Hepatic stellate cell (primary cell): ENCODE measurements around the gene LIG1.
"Not testable (repeated sequence)": the region's sequence is repeated elsewhere in the genome, so short reads cannot be mapped to it uniquely, and the experiment has no call there.

Experiments
- DNase-seq: peaks from one replicate; pipeline ENCODE4 v3.0.0; 2011; ENCODE audit warnings: low spot score

Gene LIG1

GRCh38 chr19:48070177-48070769 lies 99.9 kb downstream of the LIG1 start:
- not testable (repeated sequence) for DNase-seq

GRCh38 chr19:48069435-48069834 lies 100.7 kb downstream of the LIG1 start:
- DNase-seq, result no peak
